Transverse colon (tissue), 4 donors: ENCODE data around the gene EPYC. TPM values are rescaled to one million over a fixed set of nuclear protein-coding genes. Genes with fewer than 3 reads are reported as not detected.

Experiments used
- DNase-seq: peaks from one replicate; pipeline ENCODE4 v3.0.0-alpha.2; 2019
- H3K27ac ChIP-seq, 4 donors: fragments of 200-600 bp; sonication (generic); 2 replicates each; pipeline ENCODE4 v1.5.1; 2016 to 2018; ENCODE audit warnings: inconsistent platforms in 4 of 4
- H3K27me3 ChIP-seq: fragments of 200-600 bp; sonication (generic); 2 replicates; pipeline ENCODE4 v1.5.1; 2017; ENCODE audit warnings: inconsistent platforms
- H3K36me3 ChIP-seq, 4 donors: fragments of 200-600 bp; sonication (generic); 2 replicates each; pipeline ENCODE4 v1.5.1; 2017 to 2019; ENCODE audit warnings: inconsistent platforms in 4 of 4
- H3K4me1 ChIP-seq, 4 donors: fragments of 200-600 bp; sonication (generic); 2 replicates each; pipeline ENCODE4 v1.5.1; 2017 to 2020; ENCODE audit warnings: inconsistent platforms in 4 of 4
- H3K4me3 ChIP-seq, 4 donors: fragments of 200-600 bp; sonication (generic); 1 replicate in 1 of 4; 2 replicates in 3 of 4; pipeline versions ENCODE4 v1.5.1 to v1.6.1; 2017 to 2019; ENCODE audit warnings: inconsistent platforms in 4 of 4
- H3K9me3 ChIP-seq, 2 donors: fragments of 200-600 bp; sonication (generic); 2 replicates each; pipeline ENCODE4 v1.5.1; 2017 to 2019; ENCODE audit warnings: inconsistent platforms in 2 of 2
- CTCF ChIP-seq, 5 experiments: fragments of 200-600 bp in 3 of 5; fragments of 450-650 bp in 2 of 5; sonication (generic) in 3 of 5; IDR thresholded peaks; 1 replicate in 2 of 5; 2 replicates in 3 of 5; pipeline ENCODE4 v1.5.1; 2016 to 2017; ENCODE audit warnings: antibody characterized with exemption in 5 of 5, inconsistent platforms in 3 of 5, mild to moderate bottlenecking in 2 of 5, moderate library complexity in 1 of 5
- EP300 ChIP-seq: sonication (generic); formaldehyde crosslinking; IDR thresholded peaks from one replicate; pipeline ENCODE4 v1.6.1; 2017; ENCODE audit warnings: antibody characterized with exemption, low read depth
- POLR2A ChIP-seq: fragments of 450-650 bp; IDR thresholded peaks from one replicate; pipeline ENCODE4 v1.6.1; 2016; ENCODE audit warnings: antibody characterized with exemption, mild to moderate bottlenecking, moderate library complexity
- POLR2AphosphoS5 ChIP-seq, 3 donors: sonication (generic); formaldehyde crosslinking; IDR thresholded peaks; one replicate each; pipeline ENCODE4 v1.6.1; 2016; ENCODE audit warnings: antibody characterized with exemption in 3 of 3
- WGBS, 2 donors: methylation state at CpG; one replicate each; pipeline ENCODE4 v1.1.5; 2018; ENCODE audit warnings: low coverage in 1 of 2; 5-methylcytosine and 5-hydroxymethylcytosine counted together
- in situ Hi-C, 4 donors: fragments of 200-750 bp; cut with MboI; loops; one replicate each; pipeline versions ENCODE4 v1.15.0 to v1.15.1; 2017; ENCODE audit warnings: low sequenced_read_pairs in 3 of 4, low pct_ligation_motif_present in 1 of 4, low pct_unique_long_range_greater_than_20kb in 1 of 4
- intact Hi-C: fragments of 100-400 bp; cut with DNase I; formaldehyde crosslinking; loops from one replicate; pipeline ENCODE4 v1.15.1; 2023; ENCODE audit warnings: low total_unique reads
- total RNA-seq, 4 donors: library from RNA; depleted of rRNA; stranded (reverse); fragments of >200 nt; gene quantifications; one replicate each; pipeline ENCODE4 v1.1.0, GENCODE V29; 2016

Gene EPYC
- total RNA-seq, 4 donors from 2014 or later: not detected

DNA sequence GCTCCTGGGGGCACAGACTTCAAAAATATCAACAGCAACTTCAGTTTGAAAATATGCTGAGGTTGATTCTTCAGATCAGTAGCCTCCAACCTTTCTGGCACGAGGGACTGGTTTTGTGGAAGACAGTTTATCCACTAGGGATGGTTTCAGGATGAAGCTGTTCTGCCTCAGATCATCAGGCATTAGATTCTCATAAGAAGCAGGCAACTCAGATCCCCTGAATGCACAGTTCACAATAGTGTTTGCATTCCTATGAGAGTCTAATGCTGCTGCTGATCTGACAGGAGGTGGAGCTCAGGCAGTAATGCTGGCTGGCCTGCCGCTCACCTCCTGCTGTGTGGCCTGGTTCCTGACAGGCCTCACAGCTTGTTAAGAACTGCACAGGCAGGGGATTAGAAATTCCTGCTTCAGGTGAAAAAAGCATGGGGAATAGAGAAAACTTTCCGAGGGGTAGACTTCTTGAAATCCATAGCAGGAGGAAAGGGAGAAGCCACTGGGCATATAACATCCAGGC is 12.8 kb downstream of the EPYC start:
- in situ Hi-C loops: loop anchor here in 1 of 4 donors (25.0 kb wide), 1 partner anchor 370 kb away; no protein-coding TSS in a partner anchor
- no peak overlapping the region for H3K27ac ChIP-seq
- H3K4me1 ChIP-seq: no peaks in the 10 kb centered on the region
- TF ChIP-seq EP300 (no peak), POLR2A (no peak), POLR2AphosphoS5 (IDR thresholded peaks at IDR 0.05) (no peak), CTCF (IDR thresholded peaks at IDR 0.05) (no peak)
- WGBS, 2 donors: 80 to 83% methylated on average over 1 to 3 of the region's 3 CpGs
- intact Hi-C loops: no loop called here
- H3K27me3 ChIP-seq: no peaks in the 10 kb centered on the region
- H3K9me3 ChIP-seq: no peaks in the 10 kb centered on the region
- no peak for DNase-seq
- no peaks in the 10 kb centered on the region for H3K36me3 ChIP-seq
- no peak overlapping the region for H3K4me3 ChIP-seq

DNA sequence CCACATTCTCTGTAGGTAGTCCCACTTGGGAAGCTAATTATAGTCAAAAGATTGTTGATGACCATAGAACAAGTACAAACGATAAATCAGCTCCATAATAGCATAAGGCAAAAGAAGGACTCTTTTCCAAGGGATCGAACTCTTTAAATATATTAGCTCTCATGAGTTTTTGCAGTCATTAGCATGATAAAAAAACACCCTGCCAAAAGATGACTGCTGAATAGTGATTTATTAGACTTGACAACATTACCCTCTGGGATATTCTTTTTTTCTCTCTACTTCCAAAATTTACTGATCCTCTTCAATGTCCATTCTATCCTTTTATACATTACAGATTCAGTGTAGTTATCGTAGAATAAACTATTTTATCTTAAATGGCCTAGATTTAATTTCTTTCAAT is 14.2 kb downstream of the EPYC start:
- 57 to 91% methylated on average over 1 to 3 of the region's 3 CpGs for WGBS, 2 donors
- no peaks in the 10 kb centered on the region for H3K36me3 ChIP-seq
- TF ChIP-seq EP300: no peak
- no peak for TF ChIP-seq POLR2A
- no peak for TF ChIP-seq CTCF (IDR thresholded peaks at IDR 0.05)
- TF ChIP-seq POLR2AphosphoS5 (IDR thresholded peaks at IDR 0.05): no peak
- intact Hi-C loops: no loop called here
- H3K4me3 ChIP-seq: no peak overlapping the region
- no peaks in the 10 kb centered on the region for H3K4me1 ChIP-seq
- no peak overlapping the region for H3K27ac ChIP-seq
- H3K9me3 ChIP-seq: no peaks in the 10 kb centered on the region
- no peaks in the 10 kb centered on the region for H3K27me3 ChIP-seq
- DNase-seq: no peak
- in situ Hi-C loops: loop anchor here in 1 of 4 donors (25.0 kb wide), 1 partner anchor 372 kb away; no protein-coding TSS in a partner anchor

DNA sequence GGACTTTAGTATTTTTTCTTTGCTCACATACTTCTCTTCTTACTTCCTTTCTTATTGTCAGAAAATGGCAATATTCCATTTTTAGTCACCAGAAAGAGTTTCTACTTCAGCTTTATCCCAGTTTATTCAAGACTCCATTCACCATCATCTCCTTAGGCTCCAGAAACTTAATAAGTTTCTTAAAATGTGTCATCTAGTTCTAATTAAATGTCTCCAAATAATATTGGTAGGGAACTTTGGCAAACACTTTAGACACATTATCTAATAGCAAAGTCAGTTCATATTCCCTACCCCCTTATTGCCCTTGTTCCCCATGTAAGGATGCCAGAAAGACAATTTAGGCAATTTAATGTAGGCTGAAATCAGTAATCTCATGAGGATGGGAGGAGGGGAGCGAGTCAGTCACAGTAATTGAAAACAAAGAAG is 15.1 kb downstream of the EPYC start:
- DNase-seq: no peak
- Histone ChIP-seq H3K4me1 (no peaks in the 10 kb centered on the region), H3K4me3 (no peak overlapping the region), H3K36me3 (no peaks in the 10 kb centered on the region), H3K27me3 (no peaks in the 10 kb centered on the region), H3K9me3 (no peaks in the 10 kb centered on the region), H3K27ac (no peak overlapping the region)
- TF ChIP-seq EP300 (no peak), CTCF (IDR thresholded peaks at IDR 0.05) (no peak), POLR2AphosphoS5 (IDR thresholded peaks at IDR 0.05) (no peak), POLR2A (no peak)
- in situ Hi-C loops (loop anchor here in 3 of 4 donors (10.0 to 25.0 kb wide), 3 partner anchors 115 to 373 kb away; no protein-coding TSS in a partner anchor), intact Hi-C loops (no loop called here)
- WGBS, 2 donors: 91 to 100% methylated on average over 1 of the region's 1 CpG

- no peaks in the 10 kb centered on the region for H3K4me1 ChIP-seq
- no peaks in the 10 kb centered on the region for H3K27me3 ChIP-seq
- no peak overlapping the region for H3K4me3 ChIP-seq
- intact Hi-C loops: no loop called here
- DNase-seq: no peak
- no peak overlapping the region for H3K27ac ChIP-seq
- H3K9me3 ChIP-seq: no peaks in the 10 kb centered on the region
- no peak for TF ChIP-seq CTCF (IDR thresholded peaks at IDR 0.05)
- TF ChIP-seq POLR2AphosphoS5 (IDR thresholded peaks at IDR 0.05): no peak
- TF ChIP-seq EP300: no peak
- TF ChIP-seq POLR2A: no peak
- 70 to 75% methylated on average over 1 of the region's 1 CpG for WGBS, 2 donors
- H3K36me3 ChIP-seq: no peaks in the 10 kb centered on the region
- in situ Hi-C loops: loop anchor here in 3 of 4 donors (10.0 to 25.0 kb wide), 3 partner anchors 117 to 375 kb away; no protein-coding TSS in a partner anchor
These were observed 17.3 kb downstream of the EPYC start for GRCh38 chr12:90987520-90987919.
